ENCODE results near the gene OTUD7B.
"Not testable (repeated sequence)": the region's sequence is repeated elsewhere in the genome, so short reads cannot be mapped to it uniquely, and the experiment has no call there.

OTUD7B gene

DNA sequence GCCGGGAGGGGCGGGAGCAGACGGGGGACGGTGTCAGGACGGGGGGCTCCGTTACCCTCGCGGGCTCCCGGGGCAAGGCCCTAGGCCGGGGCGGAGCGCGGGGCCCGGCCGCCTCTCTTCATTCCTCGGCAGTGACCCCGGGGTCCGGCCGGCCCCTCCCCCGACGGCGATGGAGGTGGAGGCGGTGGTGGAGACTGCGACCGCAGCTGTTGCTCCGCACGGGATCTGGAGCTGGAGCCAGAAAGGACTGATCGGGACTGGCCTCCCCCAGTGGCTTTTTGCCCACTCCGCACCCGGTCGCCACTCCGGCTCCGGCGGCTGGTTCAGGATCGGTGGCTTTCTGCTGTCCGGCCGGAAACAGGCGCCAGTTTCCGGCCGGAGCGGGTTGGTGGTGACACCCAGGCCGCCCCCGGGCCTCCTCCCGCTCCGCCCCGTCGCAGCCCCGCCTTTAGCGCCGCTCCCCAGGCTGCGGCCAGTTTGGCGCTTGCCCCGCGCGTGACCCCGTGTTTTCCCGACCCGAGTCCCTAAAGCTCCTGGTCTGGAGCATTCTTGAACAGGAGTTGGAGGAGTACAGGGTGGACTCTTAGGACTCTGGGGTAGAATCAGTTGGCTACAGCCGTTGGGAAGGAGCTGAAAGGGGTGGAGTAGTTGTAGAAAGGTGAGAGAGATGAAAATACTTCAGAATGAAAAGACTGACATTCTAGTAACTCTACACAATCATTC lies at the start of gene OTUD7B:
OTUD7B (minus strand) TSS at position 334 of the 723 bp plus-strand sequence. CDS start 33,216 bp downstream, outside the sequence.
- H3K27me3 Mint-ChIP-seq: no peaks in the 10 kb centered on the region
- H3K4me1 Mint-ChIP-seq (ENCODE audit: low read depth): peaks cover 44% of the 10 kb centered on the region
- peak; percentile 90 for DNase-seq
- no peaks in the 10 kb centered on the region for H3K9me3 Mint-ChIP-seq
- H3K36me3 Mint-ChIP-seq (ENCODE audit: low read depth): peaks cover 40% of the 10 kb centered on the region
- H3K4me3 Mint-ChIP-seq: peak within 1 kb of the TSS; percentile 98
- H3K27ac Mint-ChIP-seq: peak within 1 kb of the TSS; percentile 98

DNA sequence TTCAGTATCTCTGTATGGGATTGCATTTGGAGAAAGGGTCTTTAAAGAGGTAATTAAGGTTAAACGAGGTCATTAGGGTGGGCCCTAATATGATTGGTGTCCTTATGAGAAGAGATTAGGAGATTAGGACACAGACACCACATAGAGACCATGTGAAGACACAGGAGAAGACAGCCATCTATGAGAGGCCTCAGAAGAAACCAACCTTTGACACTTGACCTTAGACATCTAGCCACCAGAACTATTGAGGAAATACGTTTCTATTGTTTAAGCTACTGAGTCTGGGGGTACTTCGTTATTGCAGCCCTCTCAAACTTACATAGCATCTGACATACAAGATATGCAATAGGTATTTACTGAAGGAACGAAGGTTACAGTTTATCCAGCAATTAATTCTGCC lies 49.7 kb upstream of the OTUD7B start:
- no peak overlapping the region for H3K27ac Mint-ChIP-seq
- H3K4me3 Mint-ChIP-seq: no peak overlapping the region
- no peaks in the 10 kb centered on the region for H3K27me3 Mint-ChIP-seq
- no peaks in the 10 kb centered on the region for H3K9me3 Mint-ChIP-seq
- no peaks in the 10 kb centered on the region for H3K36me3 Mint-ChIP-seq (ENCODE audit: low read depth)
- DNase-seq: no peak
- H3K4me1 Mint-ChIP-seq (ENCODE audit: low read depth): peaks cover 2% of the 10 kb centered on the region

DNA sequence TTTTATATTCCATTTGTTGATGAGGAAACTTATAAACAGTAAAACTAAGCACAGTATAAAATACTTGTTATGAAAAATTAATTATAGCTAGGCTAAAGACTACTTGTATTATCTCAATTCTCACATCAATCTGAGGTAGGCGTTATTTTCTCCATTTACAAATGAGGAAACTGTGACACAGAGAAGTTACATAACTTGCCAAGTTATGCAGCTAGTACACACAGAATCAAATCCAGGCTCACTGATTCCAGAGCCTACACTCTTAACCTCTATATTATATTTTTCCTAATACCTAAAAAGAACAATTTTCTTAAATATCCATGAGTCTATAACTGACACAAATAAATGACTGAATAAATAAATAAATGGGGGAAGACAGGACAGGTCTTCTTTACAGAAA lies 45.9 kb upstream of the OTUD7B start:
- no peak overlapping the region for H3K27ac Mint-ChIP-seq
- no peaks in the 10 kb centered on the region for H3K27me3 Mint-ChIP-seq
- no peaks in the 10 kb centered on the region for H3K4me1 Mint-ChIP-seq (ENCODE audit: low read depth)
- no peaks in the 10 kb centered on the region for H3K36me3 Mint-ChIP-seq (ENCODE audit: low read depth)
- H3K4me3 Mint-ChIP-seq: no peak overlapping the region
- H3K9me3 Mint-ChIP-seq: no peaks in the 10 kb centered on the region
- no peak for DNase-seq

DNA sequence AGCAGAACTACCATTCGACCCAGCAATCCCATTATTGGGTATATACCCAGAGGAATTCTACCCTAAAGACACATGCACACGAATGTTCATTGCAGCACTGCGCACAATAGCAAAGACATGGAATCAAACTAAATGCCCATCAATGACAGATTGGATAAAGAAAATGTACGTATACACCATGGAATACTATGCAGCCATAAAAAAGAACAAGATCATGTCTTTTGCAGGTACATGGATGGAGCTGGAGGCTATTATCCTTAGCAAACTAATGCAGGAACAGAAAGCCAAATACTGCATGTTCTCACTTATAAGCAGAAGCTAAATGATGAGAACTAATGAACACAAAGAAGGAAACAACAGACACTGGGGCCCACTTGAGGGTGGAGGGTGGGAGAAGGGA lies 45.0 kb upstream of the OTUD7B start:
- H3K27me3 Mint-ChIP-seq; H3K4me1 Mint-ChIP-seq (ENCODE audit: low read depth); H3K27ac Mint-ChIP-seq; H3K9me3 Mint-ChIP-seq; DNase-seq; H3K4me3 Mint-ChIP-seq; H3K36me3 Mint-ChIP-seq (ENCODE audit: low read depth): not testable (repeated sequence)

DNA sequence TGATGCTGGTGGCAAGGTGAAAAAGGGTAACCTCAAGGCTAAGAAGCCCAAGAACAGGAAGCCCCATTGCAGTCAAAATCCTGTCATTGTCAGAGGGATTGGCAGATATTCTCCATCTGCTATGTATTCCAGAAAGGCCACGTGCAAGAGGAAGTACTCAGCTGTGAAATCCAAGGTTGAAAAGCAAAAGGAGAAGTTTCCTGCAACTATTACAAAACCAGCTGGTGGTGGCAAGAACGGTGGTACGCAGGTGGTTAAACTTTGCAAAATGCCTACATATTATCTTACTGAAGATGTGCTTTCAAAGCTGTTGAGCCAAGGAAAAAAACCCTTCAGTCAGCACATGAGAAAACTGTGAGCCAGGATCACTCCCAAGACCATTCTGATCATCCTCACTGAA lies 43.4 kb upstream of the OTUD7B start:
- Mint-ChIP-seq H3K4me1 (ENCODE audit: low read depth) (peaks cover 1% of the 10 kb centered on the region), H3K4me3 (no peak overlapping the region), H3K9me3 (no peaks in the 10 kb centered on the region), H3K27me3 (no peaks in the 10 kb centered on the region), H3K36me3 (ENCODE audit: low read depth) (no peaks in the 10 kb centered on the region), H3K27ac (no peak overlapping the region)
- no peak for DNase-seq

DNA sequence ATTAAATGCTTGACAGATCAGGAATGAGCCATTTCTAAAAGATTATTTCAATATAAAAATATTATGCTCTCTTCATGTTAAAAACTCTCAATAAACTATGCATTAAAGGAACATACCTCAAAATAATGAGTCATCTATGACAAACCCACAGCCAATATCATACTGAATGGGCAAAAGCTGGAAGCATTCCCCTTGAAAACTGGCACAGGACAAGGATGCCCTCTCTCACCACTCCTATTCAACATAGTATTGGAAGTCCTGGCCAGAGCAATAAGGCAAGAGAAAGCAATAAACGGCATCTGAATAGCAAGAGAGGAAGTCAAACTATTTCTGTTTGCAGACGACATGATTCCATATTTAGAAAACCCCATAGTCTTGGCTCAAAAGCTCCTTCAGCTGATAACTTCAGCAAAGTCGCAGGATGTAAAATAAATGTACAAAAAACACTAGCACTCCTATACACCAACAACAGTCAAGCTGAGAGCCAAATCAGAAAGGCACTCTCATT lies 41.4 kb upstream of the OTUD7B start:
- H3K36me3 Mint-ChIP-seq (ENCODE audit: low read depth); H3K9me3 Mint-ChIP-seq; H3K27ac Mint-ChIP-seq: not testable (repeated sequence)

DNA sequence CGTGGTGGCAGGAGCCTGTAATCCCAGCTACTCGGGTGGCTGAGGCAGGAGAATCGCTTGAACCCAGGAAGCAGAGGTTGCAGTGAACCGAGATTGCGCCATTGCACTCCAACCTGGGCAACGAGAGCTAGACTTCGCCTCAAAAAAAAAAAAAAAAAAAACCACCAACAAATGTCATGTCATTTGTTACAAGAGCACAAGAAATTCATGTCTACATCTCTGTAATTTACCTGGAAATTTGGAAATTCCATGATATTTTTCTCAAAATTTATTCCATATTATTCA lies 40.5 kb upstream of the OTUD7B start:
- peaks cover 1% of the 10 kb centered on the region for H3K4me1 Mint-ChIP-seq (ENCODE audit: low read depth)
- H3K27me3 Mint-ChIP-seq: no peaks in the 10 kb centered on the region
- no peak overlapping the region for H3K27ac Mint-ChIP-seq
- no peaks in the 10 kb centered on the region for H3K9me3 Mint-ChIP-seq
- no peaks in the 10 kb centered on the region for H3K36me3 Mint-ChIP-seq (ENCODE audit: low read depth)
- DNase-seq: no peak
- no peak overlapping the region for H3K4me3 Mint-ChIP-seq

More for the DNA sequence above, 41.4 kb upstream of the OTUD7B start:
- DNase-seq; H3K27me3 Mint-ChIP-seq; H3K4me3 Mint-ChIP-seq; H3K4me1 Mint-ChIP-seq (ENCODE audit: low read depth): not testable (repeated sequence)

DNA sequence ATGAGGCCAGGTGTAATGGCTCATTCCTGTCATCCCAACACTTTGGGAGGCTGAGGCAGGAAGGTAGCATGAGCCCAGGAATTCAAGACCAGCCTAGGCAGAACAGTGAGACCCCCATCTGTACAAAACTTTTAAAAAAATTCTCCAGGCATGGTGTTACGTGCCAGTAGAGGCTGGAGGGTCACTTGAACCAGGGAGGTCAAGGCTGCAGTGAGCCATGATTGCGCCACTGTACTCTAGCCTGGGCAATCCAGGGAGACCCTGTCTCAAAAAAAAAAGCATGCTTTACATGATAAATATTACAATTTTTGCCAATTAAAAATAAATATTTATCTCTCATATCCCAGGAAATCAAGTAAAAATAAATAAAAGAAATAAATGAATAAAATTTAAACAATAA lies 39.4 kb upstream of the OTUD7B start:
- no peaks in the 10 kb centered on the region for H3K36me3 Mint-ChIP-seq (ENCODE audit: low read depth)
- H3K27ac Mint-ChIP-seq: no peak overlapping the region
- DNase-seq: no peak
- H3K27me3 Mint-ChIP-seq: no peaks in the 10 kb centered on the region
- H3K4me1 Mint-ChIP-seq (ENCODE audit: low read depth): peaks cover 1% of the 10 kb centered on the region
- H3K9me3 Mint-ChIP-seq: no peaks in the 10 kb centered on the region
- H3K4me3 Mint-ChIP-seq: no peak overlapping the region

DNA sequence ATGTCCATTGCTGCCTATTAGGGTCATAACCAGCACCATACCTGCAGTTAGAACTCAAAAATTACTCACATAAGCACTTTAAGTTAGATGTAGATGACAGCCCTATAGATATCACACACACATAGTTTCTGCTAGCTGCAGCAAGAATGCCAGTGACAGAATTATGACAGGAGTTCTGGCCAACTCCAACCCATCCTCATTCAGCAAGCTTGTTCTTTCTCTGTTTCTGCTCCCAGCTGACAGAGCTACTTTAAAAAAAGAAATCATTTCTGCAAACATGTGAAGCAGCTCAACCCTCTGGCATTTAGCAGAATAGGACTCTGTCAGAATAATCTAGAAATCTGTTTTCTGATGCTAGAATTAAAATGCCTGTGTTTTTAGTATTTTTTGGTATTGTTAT lies 23.8 kb upstream of the OTUD7B start:
- H3K4me3 Mint-ChIP-seq: no peak overlapping the region
- no peak for DNase-seq
- H3K27ac Mint-ChIP-seq: no peak overlapping the region
- no peaks in the 10 kb centered on the region for H3K36me3 Mint-ChIP-seq (ENCODE audit: low read depth)
- no peaks in the 10 kb centered on the region for H3K9me3 Mint-ChIP-seq
- no peaks in the 10 kb centered on the region for H3K27me3 Mint-ChIP-seq
- no peaks in the 10 kb centered on the region for H3K4me1 Mint-ChIP-seq (ENCODE audit: low read depth)

DNA sequence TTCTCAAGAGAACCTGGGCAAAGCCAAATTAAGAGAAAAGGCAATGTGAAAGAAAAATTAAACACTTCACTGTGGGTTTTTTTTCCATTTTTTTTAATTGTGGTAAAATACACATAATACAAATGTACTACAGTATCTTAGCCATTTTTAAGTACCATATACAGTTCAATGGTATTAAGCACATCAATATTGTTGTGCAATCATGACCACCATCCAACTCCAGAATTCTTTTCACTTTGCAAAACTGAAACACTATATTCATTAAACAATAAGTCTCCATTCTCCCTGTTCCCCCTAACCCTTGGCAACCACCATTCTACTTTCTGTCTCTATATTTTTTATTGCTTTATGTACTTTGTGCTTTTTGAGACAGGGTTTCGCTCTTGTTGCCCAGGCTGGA lies 17.8 kb upstream of the OTUD7B start:
- Mint-ChIP-seq H3K9me3 (no peaks in the 10 kb centered on the region), H3K4me3 (no peak overlapping the region), H3K27ac (no peak overlapping the region), H3K36me3 (ENCODE audit: low read depth) (no peaks in the 10 kb centered on the region), H3K27me3 (no peaks in the 10 kb centered on the region), H3K4me1 (ENCODE audit: low read depth) (no peaks in the 10 kb centered on the region)
- DNase-seq: no peak

DNA sequence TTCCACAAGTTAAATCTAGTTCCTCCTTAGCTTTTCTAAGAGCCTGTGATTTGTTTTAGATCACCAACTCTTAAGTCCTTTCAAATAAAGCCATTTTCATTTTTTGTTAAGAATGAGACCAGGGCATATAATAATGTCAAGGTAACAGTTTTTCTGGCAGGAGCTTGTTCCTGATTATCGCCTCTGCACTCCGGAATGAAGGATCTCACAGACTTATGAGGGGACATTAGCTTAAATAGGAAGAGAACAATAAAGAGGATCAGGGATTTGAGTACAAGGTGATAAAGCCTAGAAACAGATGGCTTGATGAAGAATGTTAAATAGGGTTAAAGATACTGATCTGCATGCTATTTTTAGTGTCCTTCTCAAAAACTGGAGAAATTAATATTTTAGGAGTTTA lies 13.6 kb upstream of the OTUD7B start:
- Mint-ChIP-seq H3K4me3 (no peak overlapping the region), H3K36me3 (ENCODE audit: low read depth) (no peaks in the 10 kb centered on the region), H3K4me1 (ENCODE audit: low read depth) (no peaks in the 10 kb centered on the region), H3K27me3 (peaks cover 5% of the 10 kb centered on the region), H3K27ac (no peak overlapping the region), H3K9me3 (no peaks in the 10 kb centered on the region)
- DNase-seq: no peak

DNA sequence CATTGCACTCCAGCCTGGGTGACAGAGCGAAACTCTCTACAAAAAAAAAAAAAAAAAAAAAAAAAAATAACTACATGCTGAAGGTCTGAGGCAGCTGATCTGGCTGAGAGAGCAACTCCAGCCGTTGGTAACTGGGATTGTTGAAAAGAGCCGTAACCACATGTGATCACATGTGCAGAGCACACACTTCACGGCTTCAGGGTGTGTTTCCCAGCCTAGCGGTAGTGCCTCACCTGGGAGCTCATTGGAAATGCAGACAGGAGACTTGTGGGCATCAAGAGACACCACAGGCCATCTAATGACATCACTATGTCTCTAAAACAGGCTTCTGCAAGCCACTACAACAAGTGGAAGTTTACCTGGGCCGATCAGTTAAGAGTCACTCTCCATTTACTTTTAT lies 11.8 kb upstream of the OTUD7B start:
- no peaks in the 10 kb centered on the region for H3K9me3 Mint-ChIP-seq
- DNase-seq: no peak
- H3K27ac Mint-ChIP-seq: no peak overlapping the region
- no peak overlapping the region for H3K4me3 Mint-ChIP-seq
- peaks cover 5% of the 10 kb centered on the region for H3K27me3 Mint-ChIP-seq
- H3K4me1 Mint-ChIP-seq (ENCODE audit: low read depth): no peaks in the 10 kb centered on the region
- no peaks in the 10 kb centered on the region for H3K36me3 Mint-ChIP-seq (ENCODE audit: low read depth)

DNA sequence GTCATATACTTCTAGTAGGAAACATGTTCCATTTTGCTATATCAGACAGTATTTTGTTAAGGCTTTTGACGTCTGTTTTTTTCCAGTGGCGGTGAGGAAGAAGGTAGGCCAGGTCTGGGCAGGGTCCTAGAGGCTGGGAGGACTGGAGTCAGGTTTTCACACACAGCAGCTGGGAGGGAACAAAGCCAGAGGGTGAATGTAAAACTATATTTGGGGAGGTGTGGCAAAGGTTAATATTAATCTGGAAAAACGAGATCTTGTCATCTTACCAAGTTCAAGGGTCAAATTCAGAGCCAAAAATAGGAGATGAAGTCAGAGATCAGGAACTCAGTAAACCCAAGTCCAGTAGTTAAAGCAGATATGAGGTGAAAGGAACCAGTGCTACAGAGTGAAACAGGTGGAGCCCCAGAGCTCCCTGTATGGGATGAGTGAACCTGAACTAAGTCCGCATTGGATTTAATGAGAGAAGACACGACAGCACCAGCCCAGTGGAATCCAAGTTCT lies 10.7 kb upstream of the OTUD7B start:
- H3K4me1 Mint-ChIP-seq (ENCODE audit: low read depth): no peaks in the 10 kb centered on the region
- H3K27me3 Mint-ChIP-seq: peaks cover 5% of the 10 kb centered on the region
- DNase-seq: no peak
- H3K27ac Mint-ChIP-seq: no peak overlapping the region
- no peaks in the 10 kb centered on the region for H3K9me3 Mint-ChIP-seq
- no peaks in the 10 kb centered on the region for H3K36me3 Mint-ChIP-seq (ENCODE audit: low read depth)
- no peak overlapping the region for H3K4me3 Mint-ChIP-seq

DNA sequence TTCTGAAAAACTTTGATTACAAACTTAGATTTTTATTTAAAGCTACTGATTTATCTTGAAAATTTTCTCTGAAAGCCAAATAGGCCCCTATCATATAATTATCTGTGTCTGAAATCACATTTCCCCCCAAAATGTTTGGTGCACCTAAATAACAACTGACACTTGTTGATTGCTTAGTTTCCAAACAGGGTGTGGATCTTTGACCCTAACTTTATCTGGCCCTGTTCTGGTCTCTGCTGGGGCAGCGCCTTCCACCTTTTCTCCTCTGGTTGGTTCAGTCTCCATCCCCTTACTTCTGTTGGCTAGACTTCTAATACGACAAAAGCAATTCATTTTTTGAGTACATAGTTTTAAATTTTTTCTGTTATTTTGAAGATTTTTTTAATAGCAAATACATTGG lies 10.2 kb upstream of the OTUD7B start:
- H3K4me1 Mint-ChIP-seq (ENCODE audit: low read depth): no peaks in the 10 kb centered on the region
- H3K27me3 Mint-ChIP-seq: peaks cover 5% of the 10 kb centered on the region

DNA sequence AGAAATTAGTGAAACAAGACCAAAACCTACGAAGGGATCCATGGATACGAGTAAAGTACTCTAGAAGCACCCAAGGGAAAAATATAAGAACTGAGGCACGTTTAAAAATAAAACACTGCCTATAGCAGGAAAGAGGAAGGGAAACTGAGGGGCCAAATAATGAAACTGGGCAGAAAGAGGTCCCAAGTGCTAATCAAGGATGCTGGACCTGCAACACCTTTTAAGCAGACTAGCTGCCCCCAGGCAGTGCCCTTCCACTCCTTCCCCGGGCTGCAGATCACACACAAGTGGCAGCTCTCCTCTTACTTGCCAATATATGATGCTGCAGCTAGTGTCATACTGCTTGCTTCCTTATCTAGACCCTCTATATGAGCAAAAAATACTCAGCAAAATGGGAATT lies 7.6 kb upstream of the OTUD7B start:
- Mint-ChIP-seq H3K36me3 (ENCODE audit: low read depth) (no peaks in the 10 kb centered on the region), H3K9me3 (no peaks in the 10 kb centered on the region), H3K27ac (no peak overlapping the region), H3K27me3 (peaks cover 5% of the 10 kb centered on the region), H3K4me3 (no peak overlapping the region), H3K4me1 (ENCODE audit: low read depth) (no peaks in the 10 kb centered on the region)
- DNase-seq: no peak

More for the DNA sequence above, 10.2 kb upstream of the OTUD7B start:
- H3K9me3 Mint-ChIP-seq: no peaks in the 10 kb centered on the region
- no peak overlapping the region for H3K4me3 Mint-ChIP-seq
- no peak for DNase-seq
- no peaks in the 10 kb centered on the region for H3K36me3 Mint-ChIP-seq (ENCODE audit: low read depth)
- no peak overlapping the region for H3K27ac Mint-ChIP-seq

Measured in activated T-cell treated with anti-CD3 and anti-CD28 coated beads, Interleukin-2, amount 50 U/mL, for 24 hours (primary cell).